WTC11 (cell line): ENCODE measurements around the gene SIGLEC15.

Experiments used
- ATF1 ChIP-seq: sonication (generic); formaldehyde crosslinking; IDR thresholded peaks from 2 replicates; pipeline ENCODE4 v1.8.1; 2023; ENCODE audit warnings: mild to moderate bottlenecking, moderate library complexity, missing genetic modification reagents
- TF ChIP-seq, protein P1 (sequence below): fragments of 200-600 bp; IDR thresholded peaks from 2 replicates; pipeline ENCODE4 v1.8.0; 2022; ENCODE audit warnings: antibody characterized with exemption
- TF ChIP-seq, protein P2 (sequence below): sonication (generic); formaldehyde crosslinking; IDR thresholded peaks from 2 replicates; pipeline ENCODE4 v1.8.0; 2022; ENCODE audit warnings: mild to moderate bottlenecking, missing genetic modification reagents
- TF ChIP-seq, protein P3 (sequence below): sonication (generic); formaldehyde crosslinking; IDR thresholded peaks from 2 replicates; pipeline ENCODE4 v1.8.1; 2023; ENCODE audit warnings: mild to moderate bottlenecking, missing genetic modification reagents
- TF ChIP-seq, protein P4 (sequence below): sonication (generic); formaldehyde crosslinking; IDR thresholded peaks from 2 replicates; pipeline ENCODE4 v1.8.1; 2023; ENCODE audit warnings: mild to moderate bottlenecking, missing genetic modification reagents, borderline replicate concordance

DNA sequence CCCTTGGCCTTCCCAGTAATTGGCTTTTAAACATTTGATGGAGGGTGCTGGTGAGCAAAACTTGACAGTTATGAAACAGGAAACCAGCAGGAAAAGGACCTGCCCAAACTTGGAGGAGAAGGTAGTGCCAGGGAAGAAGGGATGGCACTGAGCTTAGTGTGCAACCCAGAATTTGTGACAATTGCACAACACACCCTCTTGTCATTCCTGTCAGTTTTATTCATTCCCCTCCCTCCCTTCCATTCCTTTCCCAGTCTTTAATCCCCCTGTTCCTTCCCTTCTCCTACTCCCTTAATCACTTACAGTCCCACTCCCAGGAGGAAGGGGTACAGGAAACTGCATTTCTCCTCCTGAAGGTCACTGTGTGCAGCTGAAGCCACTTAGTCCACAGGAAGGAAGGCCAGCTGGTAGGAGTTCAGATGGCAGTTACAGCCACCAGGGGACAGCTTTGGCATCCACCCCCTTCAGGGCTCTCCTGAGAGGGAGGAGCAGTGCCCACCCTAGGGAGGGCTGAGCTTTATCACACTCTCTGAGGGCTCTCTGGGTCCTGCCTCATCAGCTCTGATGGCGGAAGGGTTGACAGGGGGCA lies 24.0 kb upstream of the SIGLEC15 start:
- TF ChIP-seq, protein P1, sequence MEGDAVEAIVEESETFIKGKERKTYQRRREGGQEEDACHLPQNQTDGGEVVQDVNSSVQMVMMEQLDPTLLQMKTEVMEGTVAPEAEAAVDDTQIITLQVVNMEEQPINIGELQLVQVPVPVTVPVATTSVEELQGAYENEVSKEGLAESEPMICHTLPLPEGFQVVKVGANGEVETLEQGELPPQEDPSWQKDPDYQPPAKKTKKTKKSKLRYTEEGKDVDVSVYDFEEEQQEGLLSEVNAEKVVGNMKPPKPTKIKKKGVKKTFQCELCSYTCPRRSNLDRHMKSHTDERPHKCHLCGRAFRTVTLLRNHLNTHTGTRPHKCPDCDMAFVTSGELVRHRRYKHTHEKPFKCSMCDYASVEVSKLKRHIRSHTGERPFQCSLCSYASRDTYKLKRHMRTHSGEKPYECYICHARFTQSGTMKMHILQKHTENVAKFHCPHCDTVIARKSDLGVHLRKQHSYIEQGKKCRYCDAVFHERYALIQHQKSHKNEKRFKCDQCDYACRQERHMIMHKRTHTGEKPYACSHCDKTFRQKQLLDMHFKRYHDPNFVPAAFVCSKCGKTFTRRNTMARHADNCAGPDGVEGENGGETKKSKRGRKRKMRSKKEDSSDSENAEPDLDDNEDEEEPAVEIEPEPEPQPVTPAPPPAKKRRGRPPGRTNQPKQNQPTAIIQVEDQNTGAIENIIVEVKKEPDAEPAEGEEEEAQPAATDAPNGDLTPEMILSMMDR, result no peak
- TF ChIP-seq, protein P2, sequence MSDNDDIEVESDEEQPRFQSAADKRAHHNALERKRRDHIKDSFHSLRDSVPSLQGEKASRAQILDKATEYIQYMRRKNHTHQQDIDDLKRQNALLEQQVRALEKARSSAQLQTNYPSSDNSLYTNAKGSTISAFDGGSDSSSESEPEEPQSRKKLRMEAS (CRISPR knock-in tag), result no peak
- TF ChIP-seq, protein P3, sequence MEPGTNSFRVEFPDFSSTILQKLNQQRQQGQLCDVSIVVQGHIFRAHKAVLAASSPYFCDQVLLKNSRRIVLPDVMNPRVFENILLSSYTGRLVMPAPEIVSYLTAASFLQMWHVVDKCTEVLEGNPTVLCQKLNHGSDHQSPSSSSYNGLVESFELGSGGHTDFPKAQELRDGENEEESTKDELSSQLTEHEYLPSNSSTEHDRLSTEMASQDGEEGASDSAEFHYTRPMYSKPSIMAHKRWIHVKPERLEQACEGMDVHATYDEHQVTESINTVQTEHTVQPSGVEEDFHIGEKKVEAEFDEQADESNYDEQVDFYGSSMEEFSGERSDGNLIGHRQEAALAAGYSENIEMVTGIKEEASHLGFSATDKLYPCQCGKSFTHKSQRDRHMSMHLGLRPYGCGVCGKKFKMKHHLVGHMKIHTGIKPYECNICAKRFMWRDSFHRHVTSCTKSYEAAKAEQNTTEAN (CRISPR knock-in tag), result no peak
- no peak for TF ChIP-seq ATF1
- TF ChIP-seq, protein P4, sequence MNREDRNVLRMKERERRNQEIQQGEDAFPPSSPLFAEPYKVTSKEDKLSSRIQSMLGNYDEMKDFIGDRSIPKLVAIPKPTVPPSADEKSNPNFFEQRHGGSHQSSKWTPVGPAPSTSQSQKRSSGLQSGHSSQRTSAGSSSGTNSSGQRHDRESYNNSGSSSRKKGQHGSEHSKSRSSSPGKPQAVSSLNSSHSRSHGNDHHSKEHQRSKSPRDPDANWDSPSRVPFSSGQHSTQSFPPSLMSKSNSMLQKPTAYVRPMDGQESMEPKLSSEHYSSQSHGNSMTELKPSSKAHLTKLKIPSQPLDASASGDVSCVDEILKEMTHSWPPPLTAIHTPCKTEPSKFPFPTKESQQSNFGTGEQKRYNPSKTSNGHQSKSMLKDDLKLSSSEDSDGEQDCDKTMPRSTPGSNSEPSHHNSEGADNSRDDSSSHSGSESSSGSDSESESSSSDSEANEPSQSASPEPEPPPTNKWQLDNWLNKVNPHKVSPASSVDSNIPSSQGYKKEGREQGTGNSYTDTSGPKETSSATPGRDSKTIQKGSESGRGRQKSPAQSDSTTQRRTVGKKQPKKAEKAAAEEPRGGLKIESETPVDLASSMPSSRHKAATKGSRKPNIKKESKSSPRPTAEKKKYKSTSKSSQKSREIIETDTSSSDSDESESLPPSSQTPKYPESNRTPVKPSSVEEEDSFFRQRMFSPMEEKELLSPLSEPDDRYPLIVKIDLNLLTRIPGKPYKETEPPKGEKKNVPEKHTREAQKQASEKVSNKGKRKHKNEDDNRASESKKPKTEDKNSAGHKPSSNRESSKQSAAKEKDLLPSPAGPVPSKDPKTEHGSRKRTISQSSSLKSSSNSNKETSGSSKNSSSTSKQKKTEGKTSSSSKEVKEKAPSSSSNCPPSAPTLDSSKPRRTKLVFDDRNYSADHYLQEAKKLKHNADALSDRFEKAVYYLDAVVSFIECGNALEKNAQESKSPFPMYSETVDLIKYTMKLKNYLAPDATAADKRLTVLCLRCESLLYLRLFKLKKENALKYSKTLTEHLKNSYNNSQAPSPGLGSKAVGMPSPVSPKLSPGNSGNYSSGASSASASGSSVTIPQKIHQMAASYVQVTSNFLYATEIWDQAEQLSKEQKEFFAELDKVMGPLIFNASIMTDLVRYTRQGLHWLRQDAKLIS (CRISPR knock-in tag), result no peak
